Superior temporal gyrus (tissue), 1 donor: ENCODE results near the gene AP3D1.
"Not testable (repeated sequence)": the region's sequence is repeated elsewhere in the genome, so short reads cannot be mapped to it uniquely, and the experiment has no call there.

ENCODE experiments used
- DNase-seq: peaks from one replicate; pipeline ENCODE4 v3.0.0-alpha.2; 2016; ENCODE audit errors: extremely low spot score

Gene AP3D1

GRCh38 chr19:2150794-2151338 is 500 bp downstream of the AP3D1 start:
- DNase-seq, result no peak

- no peak for DNase-seq
Observed at GRCh38 chr19:2149980-2150793, 1.2 kb downstream of the AP3D1 start.

GRCh38 chr19:2148482-2149135 is 2.8 kb downstream of the AP3D1 start:
- peak; percentile 13 for DNase-seq

- DNase-seq, result peak; percentile 14
Observed at GRCh38 chr19:2145831-2146241, 5.5 kb downstream of the AP3D1 start.

- DNase-seq, result no peak
Observed at GRCh38 chr19:2144190-2144589, 7.2 kb downstream of the AP3D1 start.

- no peak for DNase-seq
Observed at GRCh38 chr19:2142173-2142829, 9.1 kb downstream of the AP3D1 start.

DNA sequence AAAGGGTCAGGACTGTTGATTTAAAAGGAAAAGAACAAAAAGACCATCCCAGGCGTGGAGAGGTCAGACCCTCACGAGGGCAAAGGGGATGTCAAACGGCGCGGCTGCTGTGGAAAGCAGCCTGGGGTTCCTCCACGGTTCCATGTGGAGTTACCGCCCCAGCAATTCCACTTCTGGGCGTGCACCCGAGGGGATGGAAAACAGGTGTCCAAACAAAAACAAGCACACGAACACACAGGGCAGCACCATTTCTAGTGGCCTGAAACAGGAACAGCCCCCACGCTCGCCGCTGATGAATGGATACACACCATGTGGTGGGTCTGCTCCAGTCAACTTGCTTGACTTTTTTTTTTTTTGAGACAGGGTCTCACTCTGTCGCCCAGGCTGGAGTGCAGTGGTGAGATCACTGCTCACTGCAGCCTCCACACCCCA is 11.2 kb downstream of the AP3D1 start:
- DNase-seq, result no peak

GRCh38 chr19:2139385-2140137 is 11.8 kb downstream of the AP3D1 start:
- DNase-seq, result no peak

DNA sequence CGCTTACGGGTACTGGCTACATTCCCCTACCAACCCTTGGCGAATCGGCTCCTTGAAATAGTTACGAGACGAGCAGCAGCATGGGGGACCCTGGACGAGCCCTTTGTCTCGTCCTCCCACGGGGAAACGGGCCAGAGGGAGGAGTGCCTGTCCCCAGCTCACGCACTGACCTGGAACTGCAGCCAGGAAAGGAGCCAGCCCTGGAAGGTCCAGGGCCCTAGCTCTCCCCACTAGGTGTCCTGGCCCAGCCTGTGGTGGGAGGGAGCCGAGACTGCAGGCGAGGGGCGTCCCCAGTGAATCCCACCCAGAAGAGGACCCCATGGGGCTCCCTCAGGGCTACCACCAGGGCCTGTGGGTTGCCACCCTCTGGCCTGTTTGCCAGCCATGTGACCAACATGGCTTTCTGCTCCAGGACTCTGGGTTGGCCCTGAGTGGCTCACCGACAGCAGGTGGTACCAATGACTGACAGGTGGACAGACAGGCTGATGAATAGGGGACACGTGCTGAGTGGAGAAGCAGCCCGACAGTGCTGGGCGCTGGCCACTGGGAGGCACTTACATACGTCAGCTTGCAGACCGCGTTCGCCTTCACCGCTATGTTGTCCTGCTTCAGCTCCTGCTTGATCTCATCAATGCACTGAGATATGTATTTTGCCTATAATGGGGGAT is 13.2 kb downstream of the AP3D1 start:
- DNase-seq, result no peak

DNA sequence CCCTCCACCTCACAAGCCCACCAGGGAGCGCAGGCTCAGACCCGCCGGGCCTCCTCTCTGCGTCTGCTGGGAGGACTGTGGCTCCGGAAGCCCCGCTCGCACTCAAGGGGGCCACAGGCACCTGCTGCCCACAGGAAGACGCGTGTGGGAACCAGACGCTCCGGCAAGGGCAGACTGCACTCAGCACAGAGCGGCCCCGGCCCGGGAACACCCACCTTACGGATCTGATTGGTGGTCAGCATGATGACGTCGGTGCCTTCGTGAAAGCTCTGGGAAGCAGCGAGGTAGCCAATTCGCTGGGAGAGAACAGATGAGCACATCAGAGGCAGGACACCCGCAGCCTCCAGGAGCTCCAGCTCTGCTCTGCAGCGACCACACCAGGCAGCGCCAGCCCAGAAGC is 14.6 kb downstream of the AP3D1 start:
- DNase-seq, result no peak

- DNase-seq, result no peak
Observed at GRCh38 chr19:2135474-2136402, 15.6 kb downstream of the AP3D1 start.

- DNase-seq, result no peak
Observed at GRCh38 chr19:2132731-2133490, 18.5 kb downstream of the AP3D1 start.

- no peak for DNase-seq
Observed at GRCh38 chr19:2132191-2132590, 19.2 kb downstream of the AP3D1 start.

GRCh38 chr19:2131012-2131975 is 20.1 kb downstream of the AP3D1 start:
- not testable (repeated sequence) for DNase-seq

GRCh38 chr19:2129892-2130770 is 21.2 kb downstream of the AP3D1 start:
- no peak for DNase-seq

- no peak for DNase-seq
Observed at GRCh38 chr19:2129486-2129885, 21.9 kb downstream of the AP3D1 start.

DNA sequence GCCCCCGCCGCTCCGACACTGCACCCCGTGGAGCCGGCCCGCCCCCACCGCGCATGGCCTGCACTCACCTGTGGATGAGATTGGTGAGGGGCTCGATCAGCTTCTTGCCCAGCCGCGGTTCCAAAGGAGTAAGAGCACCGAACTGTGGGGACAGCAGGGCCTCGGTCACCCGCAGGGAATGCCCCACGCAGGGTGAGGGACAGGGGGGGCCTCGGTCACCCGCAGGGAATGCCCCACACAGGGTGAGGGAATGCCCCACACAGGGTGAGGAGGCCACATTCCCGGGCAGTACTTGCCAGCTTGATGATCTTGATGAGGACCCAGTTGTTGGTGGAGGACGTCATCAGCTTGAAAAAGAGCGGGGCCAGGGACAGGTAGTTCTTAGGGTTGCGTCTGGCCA is 22.3 kb downstream of the AP3D1 start:
- DNase-seq, result no peak
